ENCODE data around the gene WDR90. TPM values are rescaled to one million over a fixed set of nuclear protein-coding genes. Genes with fewer than 3 reads are reported as not detected.

Gene WDR90
- total and polyA plus RNA-seq, 2 of the 13 experiments (the other 11 are each of a cell fraction or from before 2014, with no cell fraction given): 14.9 to 28.9 TPM

DNA sequence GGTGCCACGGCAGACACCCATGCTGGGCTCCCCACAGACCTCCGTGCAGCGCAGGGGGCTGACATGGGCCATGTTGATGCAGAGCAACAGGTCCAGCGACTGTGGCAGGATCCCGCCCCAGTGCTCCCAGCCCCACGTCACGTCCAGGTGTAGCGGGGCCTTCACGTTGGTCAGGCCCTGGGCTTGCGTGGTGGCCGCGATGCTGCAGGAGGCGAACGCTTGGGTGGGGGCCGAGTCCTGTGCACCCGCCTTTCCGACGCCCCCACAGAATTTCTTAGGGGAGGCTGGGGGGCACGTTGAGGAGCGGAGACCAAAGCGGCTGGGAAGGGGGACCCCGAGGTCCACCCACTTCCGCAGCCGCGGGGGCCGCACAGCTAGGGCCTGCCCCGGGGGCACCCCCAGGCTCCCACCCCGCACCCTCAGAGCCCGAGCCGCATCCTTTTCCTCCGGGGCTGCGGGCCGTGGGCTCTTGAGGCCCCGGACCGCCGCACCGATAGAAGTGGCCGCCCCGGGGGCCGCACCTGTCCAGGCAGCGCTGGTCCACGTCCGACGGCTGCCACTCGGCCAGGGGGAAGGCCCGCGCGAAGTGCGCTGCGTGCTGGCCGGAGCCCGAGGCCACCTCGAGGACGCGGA lies 13.5 kb upstream of the WDR90 start:
- peaks cover 6% of the 10 kb centered on the region for H3K79me2 ChIP-seq (ENCODE audit: insufficient read depth, low read length)
- H3K27ac ChIP-seq (ENCODE audit: extremely low read length, insufficient read depth, low read length): peak overlapping the region; percentile 88
- peak overlapping the region; percentile 99 for H3K4me2 ChIP-seq (ENCODE audit: low read depth, low read length)
- no CpG with 5 or more reads among the region's 55 CpGs for WGBS (ENCODE audit: low lambda C conversion rate)
- no peaks in the 10 kb centered on the region for H3K9me3 ChIP-seq (ENCODE audit: low read length)
- H3K27me3 ChIP-seq (ENCODE audit: control insufficient read depth in 1 of 2, insufficient read depth in 2 of 2, low read length in 2 of 2): no peaks in the 10 kb centered on the region
- H4K20me1 ChIP-seq (ENCODE audit: insufficient read depth, low read length): no peaks in the 10 kb centered on the region
- ChIA-PET CTCF (ENCODE audit: low intra/inter-chr PET ratio, low total read pairs) (no interaction called here), POLR2A (interaction anchor here (1.0 to 2.1 kb wide), 12 partner anchors 8 to 59 kb away, joined by 3 to 13 read pairs (median 3); partner anchors contain the start of genes RHOT2, STUB1, WDR24 and WDR90)
- intact Hi-C loops (cut with micrococcal nuclease; ENCODE audit: unreplicated experiment) (no loop called here), in situ Hi-C loops (cut with HindIII; ENCODE audit: extremely low pct_ligation_motif_present, low pct_unique_long_range_greater_than_20kb) (no loop called here)
- no TSS peak for BruUV-seq (replicated peaks)
- H3K9ac ChIP-seq (ENCODE audit: insufficient read depth, low read depth, low read length): peak overlapping the region; percentile 83
- peak overlapping the region; percentile 90 to 94 (median 92) for H3K4me3 ChIP-seq (replicated peaks in 1 of 3; ENCODE audit: insufficient read depth in 1 of 3, low read depth in 2 of 3, low read length in 3 of 3)
- DNase-seq (ENCODE audit: low spot score): no peak
- no peak for ATAC-seq
- no peak overlapping the region for H2AFZ ChIP-seq (ENCODE audit: low read length)
- peaks cover 30% of the 10 kb centered on the region for H3K4me1 ChIP-seq (ENCODE audit: insufficient read depth, low read length)
- H3K36me3 ChIP-seq (replicated peaks in 1 of 2; ENCODE audit: control insufficient read depth in 1 of 2, insufficient read depth in 2 of 2, low read length in 2 of 2): no peaks in the 10 kb centered on the region; a peak in 1 of 5 replicates
- no peak for FAIRE-seq
- TF ChIP-seq, protein P1, sequence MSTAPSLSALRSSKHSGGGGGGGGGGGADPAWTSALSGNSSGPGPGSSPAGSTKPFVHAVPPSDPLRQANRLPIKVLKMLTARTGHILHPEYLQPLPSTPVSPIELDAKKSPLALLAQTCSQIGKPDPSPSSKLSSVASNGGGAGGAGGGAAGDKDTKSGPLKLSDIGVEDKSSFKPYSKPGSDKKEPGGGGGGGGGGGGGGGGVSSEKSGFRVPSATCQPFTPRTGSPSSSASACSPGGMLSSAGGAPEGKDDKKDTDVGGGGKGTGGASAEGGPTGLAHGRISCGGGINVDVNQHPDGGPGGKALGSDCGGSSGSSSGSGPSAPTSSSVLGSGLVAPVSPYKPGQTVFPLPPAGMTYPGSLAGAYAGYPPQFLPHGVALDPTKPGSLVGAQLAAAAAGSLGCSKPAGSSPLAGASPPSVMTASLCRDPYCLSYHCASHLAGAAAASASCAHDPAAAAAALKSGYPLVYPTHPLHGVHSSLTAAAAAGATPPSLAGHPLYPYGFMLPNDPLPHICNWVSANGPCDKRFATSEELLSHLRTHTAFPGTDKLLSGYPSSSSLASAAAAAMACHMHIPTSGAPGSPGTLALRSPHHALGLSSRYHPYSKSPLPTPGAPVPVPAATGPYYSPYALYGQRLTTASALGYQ (CRISPR knock-in tag; IDR thresholded peaks at IDR 0.05): 0 out of 2 replicates have a peak, but pooled peaks have one; percentile 4
- 0 out of 2 replicates have a peak, but pooled peaks have one; percentile 14 for TF ChIP-seq ZNF138 (CRISPR knock-in tag; IDR thresholded peaks at IDR 0.05; ENCODE audit: low read depth)
- TF ChIP-seq ZNF572 (CRISPR knock-in tag; IDR thresholded peaks at IDR 0.05): no peak
- peak; percentile 63; the same call in 1 of the 2 replicates for TF ChIP-seq ZMAT3 (CRISPR knock-in tag; conservative IDR thresholded peaks at IDR 0.05)
- TF ChIP-seq, protein P2, sequence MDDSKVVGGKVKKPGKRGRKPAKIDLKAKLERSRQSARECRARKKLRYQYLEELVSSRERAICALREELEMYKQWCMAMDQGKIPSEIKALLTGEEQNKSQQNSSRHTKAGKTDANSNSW (CRISPR knock-in tag; IDR thresholded peaks at IDR 0.05; ENCODE audit: borderline replicate concordance): no peak
- TF ChIP-seq, protein P3, sequence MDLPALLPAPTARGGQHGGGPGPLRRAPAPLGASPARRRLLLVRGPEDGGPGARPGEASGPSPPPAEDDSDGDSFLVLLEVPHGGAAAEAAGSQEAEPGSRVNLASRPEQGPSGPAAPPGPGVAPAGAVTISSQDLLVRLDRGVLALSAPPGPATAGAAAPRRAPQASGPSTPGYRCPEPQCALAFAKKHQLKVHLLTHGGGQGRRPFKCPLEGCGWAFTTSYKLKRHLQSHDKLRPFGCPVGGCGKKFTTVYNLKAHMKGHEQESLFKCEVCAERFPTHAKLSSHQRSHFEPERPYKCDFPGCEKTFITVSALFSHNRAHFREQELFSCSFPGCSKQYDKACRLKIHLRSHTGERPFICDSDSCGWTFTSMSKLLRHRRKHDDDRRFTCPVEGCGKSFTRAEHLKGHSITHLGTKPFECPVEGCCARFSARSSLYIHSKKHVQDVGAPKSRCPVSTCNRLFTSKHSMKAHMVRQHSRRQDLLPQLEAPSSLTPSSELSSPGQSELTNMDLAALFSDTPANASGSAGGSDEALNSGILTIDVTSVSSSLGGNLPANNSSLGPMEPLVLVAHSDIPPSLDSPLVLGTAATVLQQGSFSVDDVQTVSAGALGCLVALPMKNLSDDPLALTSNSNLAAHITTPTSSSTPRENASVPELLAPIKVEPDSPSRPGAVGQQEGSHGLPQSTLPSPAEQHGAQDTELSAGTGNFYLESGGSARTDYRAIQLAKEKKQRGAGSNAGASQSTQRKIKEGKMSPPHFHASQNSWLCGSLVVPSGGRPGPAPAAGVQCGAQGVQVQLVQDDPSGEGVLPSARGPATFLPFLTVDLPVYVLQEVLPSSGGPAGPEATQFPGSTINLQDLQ (CRISPR knock-in tag; IDR thresholded peaks at IDR 0.05): no peak
- TF ChIP-seq MAZ (IDR thresholded peaks at IDR 0.05; ENCODE audit: borderline replicate concordance, low read depth, low read length): no peak
- TF ChIP-seq MAZ (CRISPR knock-in tag; IDR thresholded peaks at IDR 0.05; ENCODE audit: low read depth): no peak
- TF ChIP-seq SALL2 (CRISPR knock-in tag; IDR thresholded peaks at IDR 0.05): 0 out of 2 replicates have a peak, but pooled peaks have one; percentile 63
- TF ChIP-seq ZNF773 (CRISPR knock-in tag; IDR thresholded peaks at IDR 0.05; ENCODE audit: borderline replicate concordance): peak; percentile 13; the same call in 1 of the 2 replicates
- TF ChIP-seq, protein P4, sequence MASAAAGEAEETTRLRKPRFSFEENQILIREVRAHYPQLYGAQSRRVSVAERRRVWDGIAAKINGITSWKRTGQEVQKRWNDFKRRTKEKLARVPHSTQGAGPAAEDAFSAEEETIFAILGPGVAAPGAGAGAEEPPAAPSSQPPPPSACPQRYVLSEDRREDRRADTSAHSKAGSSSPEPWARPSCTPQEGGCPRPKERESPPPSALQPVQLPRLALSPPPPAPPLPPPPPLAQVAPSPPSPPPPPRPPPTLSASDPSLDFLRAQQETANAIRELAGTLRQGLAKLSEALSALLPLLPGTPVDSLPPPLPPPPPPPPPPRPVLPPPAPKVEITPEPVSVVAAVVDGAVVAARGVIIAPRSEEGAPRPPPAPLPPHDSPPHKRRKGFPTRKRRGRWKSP (CRISPR knock-in tag; IDR thresholded peaks at IDR 0.05): no peak
- TF ChIP-seq PHF8 (CRISPR knock-in tag; IDR thresholded peaks at IDR 0.05): peak; percentile 69; the same call in 1 of the 2 replicates
- TF ChIP-seq ZNF891 (CRISPR knock-in tag; IDR thresholded peaks at IDR 0.05): peak; percentile 1; the same call in 1 of the 2 replicates
- no peak for TF ChIP-seq BRCA1 (CRISPR knock-in tag; IDR thresholded peaks at IDR 0.05)
- TF ChIP-seq, protein P5, sequence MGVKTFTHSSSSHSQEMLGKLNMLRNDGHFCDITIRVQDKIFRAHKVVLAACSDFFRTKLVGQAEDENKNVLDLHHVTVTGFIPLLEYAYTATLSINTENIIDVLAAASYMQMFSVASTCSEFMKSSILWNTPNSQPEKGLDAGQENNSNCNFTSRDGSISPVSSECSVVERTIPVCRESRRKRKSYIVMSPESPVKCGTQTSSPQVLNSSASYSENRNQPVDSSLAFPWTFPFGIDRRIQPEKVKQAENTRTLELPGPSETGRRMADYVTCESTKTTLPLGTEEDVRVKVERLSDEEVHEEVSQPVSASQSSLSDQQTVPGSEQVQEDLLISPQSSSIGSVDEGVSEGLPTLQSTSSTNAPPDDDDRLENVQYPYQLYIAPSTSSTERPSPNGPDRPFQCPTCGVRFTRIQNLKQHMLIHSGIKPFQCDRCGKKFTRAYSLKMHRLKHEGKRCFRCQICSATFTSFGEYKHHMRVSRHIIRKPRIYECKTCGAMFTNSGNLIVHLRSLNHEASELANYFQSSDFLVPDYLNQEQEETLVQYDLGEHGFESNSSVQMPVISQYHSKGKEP (CRISPR knock-in tag; IDR thresholded peaks at IDR 0.05): no peak
- TF ChIP-seq ZNF121 (CRISPR knock-in tag; IDR thresholded peaks at IDR 0.05): 0 out of 2 replicates have a peak, but pooled peaks have one; percentile 9
- TF ChIP-seq RXRA (CRISPR knock-in tag; IDR thresholded peaks at IDR 0.05): peak; percentile 22; the same call in 1 of the 2 replicates
